Left ventricle myocardium inferior (tissue), 1 donor: Measurements from ENCODE around the gene TMEM223. TPM values are rescaled to one million over a fixed set of nuclear protein-coding genes. Genes with fewer than 3 reads are reported as not detected.
A peak's percentile ranks its signal among the peaks of the same experiment; 100 is the strongest.
"Not testable (repeated sequence)": the region's sequence is repeated elsewhere in the genome, so short reads cannot be mapped to it uniquely, and the experiment has no call there.

Source experiments
- DNase-seq: peaks from one replicate; pipeline ENCODE4 v3.0.0-alpha.2; 2020
- H3K27ac ChIP-seq: fragments of 200-600 bp; replicated peaks from 2 replicates; pipeline ENCODE4 v1.8.0; 2021
- H3K27me3 ChIP-seq: fragments of 200-600 bp; 2 replicates; pipeline ENCODE4 v1.8.0; 2021; ENCODE audit warnings: low read depth
- H3K36me3 ChIP-seq: fragments of 200-600 bp; 2 replicates; pipeline ENCODE4 v1.8.0; 2021
- H3K4me1 ChIP-seq: fragments of 200-600 bp; 2 replicates; pipeline ENCODE4 v1.8.0; 2021
- H3K4me3 ChIP-seq: fragments of 200-600 bp; 2 replicates; pipeline ENCODE4 v1.8.0; 2021; ENCODE audit warnings: mild to moderate bottlenecking, moderate library complexity
- H3K9me3 ChIP-seq: fragments of 200-600 bp; replicated peaks from 2 replicates; pipeline ENCODE4 v1.8.0; 2021
- CTCF ChIP-seq: fragments of 200-600 bp; IDR thresholded peaks from 2 replicates; pipeline ENCODE4 v1.8.0; 2021; ENCODE audit warnings: antibody characterized with exemption, mild to moderate bottlenecking, borderline replicate concordance
- intact Hi-C: fragments of 100-400 bp; cut with micrococcal nuclease; formaldehyde crosslinking; loops from one replicate; pipeline ENCODE4 v1.11.0; 2022
- total RNA-seq: library from RNA; stranded (reverse); fragmentation: NEBNext Ultra II Directional; extraction: Animal tissue kit (Norgen Biotek cat#: 25700); gene quantifications from one replicate; pipeline ENCODE4 v1.2.1, GENCODE V29; 2021
- donor health status: DM: no; HTN: yes; CAD: no; lungs with severe emphysema.

The TMEM223 gene
- total RNA-seq, 1 donor from 2014 or later: 24.1 TPM

DNA sequence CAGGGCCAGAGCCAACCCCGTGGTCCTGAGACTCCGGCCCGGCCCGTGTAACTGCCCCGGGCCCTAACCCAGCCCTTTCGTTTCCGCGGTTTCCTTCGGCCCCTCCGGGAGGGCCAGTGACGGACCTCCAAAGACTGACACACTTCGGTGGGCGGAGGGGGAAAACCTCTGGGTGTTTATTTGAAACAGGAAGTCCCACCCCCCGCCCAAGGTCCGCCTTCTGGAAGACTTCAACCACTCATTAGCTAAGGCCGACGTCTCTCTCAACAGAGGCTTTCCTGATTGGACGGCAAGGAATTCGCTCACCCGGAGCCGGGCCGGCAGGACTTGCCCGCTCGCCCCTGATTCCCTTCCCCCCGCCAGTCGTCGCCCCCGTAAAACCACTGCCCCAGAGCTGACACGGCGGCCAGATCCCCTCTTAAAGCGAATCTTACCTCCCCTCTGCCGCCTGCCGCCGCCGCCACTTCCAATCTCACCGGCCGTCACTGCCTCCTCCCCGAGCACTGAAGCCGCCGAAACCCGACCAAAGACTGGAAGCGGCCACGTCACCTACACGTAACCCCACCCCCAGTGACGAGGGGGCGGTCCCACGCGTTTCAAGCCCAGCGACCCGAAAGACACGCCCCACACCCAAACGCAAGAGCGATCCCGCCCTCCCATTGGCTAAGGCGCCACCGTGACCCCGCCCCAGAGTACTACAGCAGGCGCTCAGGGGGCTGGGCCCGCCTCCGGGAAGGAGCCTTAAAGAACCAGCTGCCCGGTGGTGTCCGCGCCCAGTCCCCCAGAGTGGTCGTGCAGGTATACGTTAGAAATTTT, 39.9 kb upstream of the TMEM223 start, which contains the start of gene STX5:
Gene STX5 (minus strand): TSS at position 532 of the 816 bp plus-strand sequence. CDS start 808 bp downstream, outside the sequence.
- intact Hi-C loops: loop anchor here (10.0 kb wide), 1 partner anchor 107 kb away; the partner anchor contains the start of genes HNRNPUL2 and TTC9C
- Histone ChIP-seq H3K36me3 (peaks cover 66% of the 10 kb centered on the region), H3K4me1 (peaks cover 57% of the 10 kb centered on the region), H3K27ac (peak within 1 kb of the TSS; percentile 96), H3K27me3 (no peaks in the 10 kb centered on the region), H3K9me3 (no peaks in the 10 kb centered on the region), H3K4me3 (peak within 1 kb of the TSS; percentile 78)
- no peak for TF ChIP-seq CTCF
- DNase-seq: peak; percentile 100

- peak overlapping the region; percentile 96 for H3K27ac ChIP-seq
- intact Hi-C loops: loop anchor here (10.0 kb wide), 1 partner anchor 106 kb away; the partner anchor contains the start of genes HNRNPUL2 and TTC9C
- no peak for TF ChIP-seq CTCF
- no peak for DNase-seq
- H3K4me1 ChIP-seq: peaks cover 57% of the 10 kb centered on the region
- H3K4me3 ChIP-seq: peak overlapping the region; percentile 78
- no peaks in the 10 kb centered on the region for H3K9me3 ChIP-seq
- H3K27me3 ChIP-seq: no peaks in the 10 kb centered on the region
- H3K36me3 ChIP-seq: peaks cover 66% of the 10 kb centered on the region
Measured at GRCh38 chr11:62830904-62831519, 39.2 kb upstream of the TMEM223 start.

DNA sequence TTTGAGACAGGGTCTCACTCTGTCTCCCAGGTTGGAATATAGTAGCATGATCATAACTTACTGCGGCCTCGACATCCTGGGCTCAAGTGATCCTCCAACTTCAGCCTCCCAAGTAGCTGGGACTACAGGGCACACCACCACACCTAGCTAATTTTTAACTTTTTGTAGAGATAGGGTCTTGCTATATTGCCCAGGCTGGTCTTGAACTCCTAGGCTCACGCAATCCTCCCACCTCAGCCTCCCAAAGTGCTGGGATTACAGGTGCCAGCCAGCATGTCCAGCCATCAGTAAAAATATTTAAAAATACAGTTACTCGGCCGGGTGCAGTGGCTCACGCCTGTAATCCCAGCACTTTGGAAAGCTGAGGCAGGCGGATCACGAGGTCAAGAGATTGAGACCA, 36.3 kb upstream of the TMEM223 start:
- H3K9me3 ChIP-seq, H3K27me3 ChIP-seq, H3K4me3 ChIP-seq, intact Hi-C loops, H3K27ac ChIP-seq, DNase-seq: not testable (repeated sequence)
- H3K4me1 ChIP-seq: peaks cover 49% of the 10 kb centered on the region
- peaks cover 68% of the 10 kb centered on the region for H3K36me3 ChIP-seq

DNA sequence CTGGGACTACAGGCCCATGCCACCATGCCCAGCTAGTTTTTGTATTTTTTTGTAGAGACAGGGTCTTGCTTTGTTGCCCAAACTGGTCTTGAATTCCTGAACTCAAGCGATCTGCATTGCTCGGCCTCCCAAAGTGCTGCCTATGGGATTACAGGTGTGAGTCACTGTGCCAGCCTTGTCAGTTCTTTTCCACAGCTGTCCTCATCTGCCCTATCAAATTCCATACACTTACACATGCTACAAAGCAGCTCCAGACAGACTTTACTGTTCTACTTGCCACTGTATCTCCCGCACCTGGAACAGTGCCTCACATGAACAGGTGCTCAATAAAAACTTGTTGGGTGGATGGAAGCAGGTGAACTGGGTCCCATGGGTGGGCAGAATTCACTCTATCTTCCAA, 31.9 kb upstream of the TMEM223 start:
- TF ChIP-seq CTCF: no peak
- peaks cover 10% of the 10 kb centered on the region for H3K4me1 ChIP-seq
- H3K27me3 ChIP-seq: no peaks in the 10 kb centered on the region
- no peaks in the 10 kb centered on the region for H3K9me3 ChIP-seq
- H3K36me3 ChIP-seq: peaks cover 100% of the 10 kb centered on the region
- intact Hi-C loops: no loop called here
- no peak overlapping the region for H3K4me3 ChIP-seq
- H3K27ac ChIP-seq: no peak overlapping the region
- no peak for DNase-seq

DNA sequence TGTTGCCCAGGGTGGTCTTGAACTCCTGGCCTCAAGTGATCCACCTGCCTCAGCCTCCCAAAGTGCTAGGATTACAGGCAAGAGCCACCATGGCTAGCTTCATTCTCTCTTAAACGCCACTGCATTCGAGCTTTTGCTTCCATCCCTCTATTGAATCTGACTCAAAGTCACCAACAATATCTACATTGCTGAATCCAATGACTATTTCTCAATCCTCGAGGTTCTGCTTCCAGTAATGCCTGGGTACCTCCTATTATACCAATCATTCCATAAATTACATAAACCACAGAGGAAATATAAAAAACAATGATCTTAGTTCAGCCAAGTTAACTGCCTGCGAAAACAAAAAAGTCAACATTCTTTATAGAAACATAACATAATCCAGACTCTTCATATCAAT, 25.3 kb upstream of the TMEM223 start:
- DNase-seq: no peak
- no peak for TF ChIP-seq CTCF
- intact Hi-C loops: no loop called here
- H3K27me3 ChIP-seq: no peaks in the 10 kb centered on the region
- H3K27ac ChIP-seq: peak overlapping the region; percentile 11
- H3K36me3 ChIP-seq: peaks cover 87% of the 10 kb centered on the region
- no peak overlapping the region for H3K4me3 ChIP-seq
- H3K4me1 ChIP-seq: no peaks in the 10 kb centered on the region
- no peaks in the 10 kb centered on the region for H3K9me3 ChIP-seq

- DNase-seq: no peak
- H3K36me3 ChIP-seq: peaks cover 81% of the 10 kb centered on the region
- no peaks in the 10 kb centered on the region for H3K4me1 ChIP-seq
- no peaks in the 10 kb centered on the region for H3K27me3 ChIP-seq
- H3K9me3 ChIP-seq: no peaks in the 10 kb centered on the region
- H3K27ac ChIP-seq: peak overlapping the region; percentile 11
- intact Hi-C loops: no loop called here
- no peak overlapping the region for H3K4me3 ChIP-seq
- no peak for TF ChIP-seq CTCF
Measured at GRCh38 chr11:62816557-62816956, 24.8 kb upstream of the TMEM223 start.
